Endothelial cell of umbilical vein (primary cell): ENCODE measurements around the gene SNRPA. TPM values are rescaled to one million over a fixed set of nuclear protein-coding genes. Genes with fewer than 3 reads are reported as not detected.

Experiments used
- BruUV-seq: library from RNA; stranded (reverse); fragments of 400-500 nt; replicated peaks from 2 replicates; lab custom pipeline; 2021; lab: Mats Ljungman, UMichigan
- CTCF ChIA-PET: fragments of 300-600, 350-600 bp; sonication (Branson Sonifier 250); formaldehyde crosslinking; loops from one replicate; lab custom pipeline; 2021; ENCODE audit warnings: antibody characterized with exemption, inconsistent platforms; lab: Charles Lee
- POLR2A ChIA-PET: fragments of 300-600, 350-600 bp; sonication (Branson Sonifier 250); formaldehyde crosslinking; loops from one replicate; lab custom pipeline; 2021; ENCODE audit warnings: antibody characterized with exemption, inconsistent platforms; lab: Charles Lee
- DNase-seq: peaks from one replicate; pipeline ENCODE4 v3.0.0-alpha.2; 2011; ENCODE audit warnings: low read depth, low spot score
- FAIRE-seq: peaks from 2 replicates; lab custom pipeline; 2011; peaks lifted over from hg19 to GRCh38; lab: Jason Lieb, UNC
- H2AFZ ChIP-seq: 2 replicates; pipeline ENCODE4 v1.6.0; 2012; ENCODE audit warnings: low read depth, low read length, control low read depth, inconsistent platforms
- H3K27ac ChIP-seq: 2 replicates; pipeline ENCODE4 v1.5.1; 2011; ENCODE audit warnings: low read depth, mild to moderate bottlenecking, control low read depth, low read length, moderate library complexity; ENCODE audit not compliant: insufficient read depth
- H3K27me3 ChIP-seq, 2 experiments: 2 replicates each; pipeline versions ENCODE4 v1.6.0 to v1.6.1; 2011; ENCODE audit warnings: low read length in 2 of 2, mixed read lengths in 1 of 2; ENCODE audit not compliant: control insufficient read depth in 2 of 2, insufficient read depth in 2 of 2
- H3K36me3 ChIP-seq, 2 experiments: 2 replicates in 1 of 2; 3 replicates in 1 of 2; pipeline ENCODE4 v1.5.1; 2011; ENCODE audit warnings: low read length in 2 of 2, mild to moderate bottlenecking in 1 of 2, moderate library complexity in 1 of 2; ENCODE audit not compliant: control insufficient read depth in 2 of 2, insufficient read depth in 2 of 2; ENCODE audit errors: extremely low read depth in 1 of 2
- H3K4me1 ChIP-seq: 3 replicates; pipeline ENCODE4 v1.5.1; 2011; ENCODE audit warnings: mild to moderate bottlenecking, low read length; ENCODE audit not compliant: control insufficient read depth, insufficient read depth; ENCODE audit errors: extremely low read depth
- H3K4me2 ChIP-seq: 2 replicates; pipeline ENCODE4 v1.6.1; 2011; ENCODE audit warnings: low read length, control low read depth, mixed read lengths; ENCODE audit not compliant: insufficient read depth
- H3K4me3 ChIP-seq, 3 experiments: fragments of 200-600 bp in 1 of 3; sonication (generic), shearing (Covaris generic) in 1 of 3; replicated peaks in 1 of 3; 2 replicates each; pipeline ENCODE4 v1.5.1; 2011 to 2016; ENCODE audit warnings: control low read depth in 3 of 3, low read length in 3 of 3, mild to moderate bottlenecking in 2 of 3, inconsistent platforms in 1 of 3, low read depth in 1 of 3, moderate library complexity in 1 of 3; ENCODE audit not compliant: insufficient read depth in 1 of 3
- H3K79me2 ChIP-seq: 2 replicates; pipeline ENCODE4 v1.6.0; 2012; ENCODE audit warnings: low read length, inconsistent platforms; ENCODE audit not compliant: control insufficient read depth, insufficient read depth
- H3K9ac ChIP-seq: replicated peaks from 2 replicates; pipeline ENCODE3; 2011; ENCODE audit warnings: low read length, control low read depth; ENCODE audit not compliant: insufficient read depth; ENCODE audit errors: extremely low read depth
- H3K9me1 ChIP-seq: replicated peaks from 3 replicates; pipeline ENCODE4 v1.6.0; 2011; ENCODE audit warnings: mild to moderate bottlenecking, low read length; ENCODE audit not compliant: control insufficient read depth, insufficient read depth; ENCODE audit errors: extremely low read depth
- H3K9me3 ChIP-seq: replicated peaks from 2 replicates; pipeline ENCODE4 v1.5.1; 2012; ENCODE audit warnings: low read length, inconsistent platforms; ENCODE audit not compliant: control insufficient read depth, insufficient read depth
- H4K20me1 ChIP-seq: replicated peaks from 2 replicates; pipeline ENCODE3; 2011; ENCODE audit warnings: mild to moderate bottlenecking, low read length; ENCODE audit not compliant: control insufficient read depth, insufficient read depth; ENCODE audit errors: extremely low read depth
- EZH2 ChIP-seq: IDR thresholded peaks from 2 replicates; pipeline ENCODE4 v1.6.1; 2012; ENCODE audit warnings: borderline replicate concordance, low read depth, mild to moderate bottlenecking, moderate library complexity, low read length, inconsistent platforms; ENCODE audit not compliant: severe bottlenecking
- FOS ChIP-seq: IDR thresholded peaks from 2 replicates; pipeline ENCODE4 v1.6.1; 2011; ENCODE audit warnings: mild to moderate bottlenecking, low read length, moderate library complexity, borderline replicate concordance; ENCODE audit not compliant: insufficient read depth
- GATA2 ChIP-seq: IDR thresholded peaks from 2 replicates; pipeline ENCODE4 v1.7.0; 2011; ENCODE audit warnings: low read depth, mild to moderate bottlenecking, moderate library complexity, mixed read lengths, low read length; ENCODE audit not compliant: insufficient read length, insufficient read depth
- JUN ChIP-seq: IDR thresholded peaks from 2 replicates; pipeline ENCODE4 v1.6.1; 2011; ENCODE audit warnings: borderline replicate concordance, low read depth; ENCODE audit not compliant: insufficient read length, insufficient read depth
- MYC ChIP-seq: IDR thresholded peaks from one replicate; pipeline ENCODE4 v1.6.1; 2011; ENCODE audit warnings: mild to moderate bottlenecking, low read depth, low read length
- POLR2A ChIP-seq: IDR thresholded peaks from 2 replicates; pipeline ENCODE4 v1.6.1; 2012; ENCODE audit warnings: low read depth, mild to moderate bottlenecking, control low read depth, low read length
- POLR2AphosphoS5 ChIP-seq: IDR thresholded peaks from 2 replicates; pipeline ENCODE4 v1.6.1; 2012; ENCODE audit warnings: low read depth, mild to moderate bottlenecking, control low read depth, low read length, moderate library complexity; ENCODE audit not compliant: insufficient read depth
- dilution Hi-C: fragments of 300-500 bp; cut with MboI; formaldehyde crosslinking; loops from one replicate; pipeline ENCODE4 v1.15.0; 2019; ENCODE audit warnings: low sequenced_read_pairs; ENCODE audit not compliant: extremely low pct_ligation_motif_present
- intact Hi-C: fragments of 100-400 bp; cut with micrococcal nuclease; formaldehyde crosslinking; loops from one replicate; pipeline ENCODE4 v1.10.0; 2022
- polyA plus RNA-seq, 4 experiments: library from polyadenylated mRNA; depleted of rRNA in 3 of 4; stranded (reverse) in 3 of 4; unstranded in 1 of 4; fragments of >200 nt; gene quantifications; 2 replicates each; pipeline versions ENCODE4 v1.2.1 to v1.2.3, GENCODE V29; 2011 to 2012; ENCODE audit warnings: missing spikeins in 1 of 4
- total RNA-seq: library from RNA; stranded (reverse); gene quantifications from 2 replicates; pipeline ENCODE4 v1.2.3, GENCODE V29; 2021
- TF ChIP-seq, protein P1 (sequence below), 2 donors: IDR thresholded peaks; 1 replicate in 1 of 2; 2 replicates in 1 of 2; pipeline ENCODE4 v1.5.1; 2011; ENCODE audit warnings: low read length in 2 of 2, mild to moderate bottlenecking in 2 of 2, moderate library complexity in 2 of 2, control low read depth in 1 of 2, inconsistent platforms in 1 of 2, low read depth in 1 of 2; ENCODE audit not compliant: insufficient read depth in 1 of 2; ENCODE audit errors: extremely low read depth in 1 of 2
- TF ChIP-seq, protein P2 (sequence below): IDR thresholded peaks from 2 replicates; pipeline ENCODE4 v1.6.1; 2011; ENCODE audit not compliant: insufficient read depth, insufficient read length

The SNRPA gene
- total and polyA plus RNA-seq, 2 donors (not counting 3 experiments of a cell fraction or from before 2014, with no cell fraction given), result 84.6 to 131 TPM

DNA sequence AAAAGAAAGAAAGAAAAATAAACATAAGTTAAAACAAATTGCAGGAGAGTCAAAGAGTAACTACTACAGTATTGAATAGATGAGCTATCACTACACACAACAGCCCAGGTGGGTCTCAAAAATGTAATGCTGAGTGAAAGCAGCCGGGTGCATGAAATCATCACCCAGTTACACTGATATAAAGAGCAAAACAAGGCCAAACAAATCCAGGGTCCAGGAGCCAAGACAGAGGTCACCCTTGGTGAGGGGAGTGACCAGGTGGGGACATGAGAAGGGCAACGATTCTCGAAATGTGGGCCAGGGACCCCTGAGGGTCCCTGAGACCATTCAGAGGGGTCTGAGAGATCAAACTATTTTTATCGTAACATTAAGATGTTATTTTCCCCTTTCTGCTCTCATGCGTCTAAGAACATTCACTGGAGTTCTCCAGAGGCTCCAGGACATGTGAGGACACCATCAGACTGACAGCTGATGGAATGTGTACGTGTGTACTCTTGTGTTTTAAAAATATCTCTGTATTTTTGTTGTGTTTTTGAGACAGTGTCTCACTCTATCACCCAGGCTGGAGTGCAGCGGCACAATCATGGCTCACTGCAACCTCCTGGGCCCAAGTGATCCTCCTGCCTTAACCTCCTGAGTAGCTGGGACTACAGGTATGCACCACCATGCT is 44.9 kb upstream of the SNRPA start:
- Histone ChIP-seq H3K4me2 (no peak overlapping the region), H3K36me3 (peaks cover 0 to 11% of the 10 kb centered on the region in 2 experiments), H3K4me3 (no peak overlapping the region), H2AFZ (no peak overlapping the region), H3K9me1 (no peaks in the 10 kb centered on the region), H3K9ac (no peak overlapping the region), H3K27ac (no peak overlapping the region), H3K9me3 (no peaks in the 10 kb centered on the region), H4K20me1 (no peaks in the 10 kb centered on the region), H3K79me2 (no peaks in the 10 kb centered on the region), H3K27me3 (no peaks in the 10 kb centered on the region), H3K4me1 (no peaks in the 10 kb centered on the region)
- POLR2A ChIA-PET, result no interaction called here
- FAIRE-seq (no peak), DNase-seq (no peak)
- intact Hi-C loops (no loop called here), dilution Hi-C loops (no loop called here)
- TF ChIP-seq, protein P1, sequence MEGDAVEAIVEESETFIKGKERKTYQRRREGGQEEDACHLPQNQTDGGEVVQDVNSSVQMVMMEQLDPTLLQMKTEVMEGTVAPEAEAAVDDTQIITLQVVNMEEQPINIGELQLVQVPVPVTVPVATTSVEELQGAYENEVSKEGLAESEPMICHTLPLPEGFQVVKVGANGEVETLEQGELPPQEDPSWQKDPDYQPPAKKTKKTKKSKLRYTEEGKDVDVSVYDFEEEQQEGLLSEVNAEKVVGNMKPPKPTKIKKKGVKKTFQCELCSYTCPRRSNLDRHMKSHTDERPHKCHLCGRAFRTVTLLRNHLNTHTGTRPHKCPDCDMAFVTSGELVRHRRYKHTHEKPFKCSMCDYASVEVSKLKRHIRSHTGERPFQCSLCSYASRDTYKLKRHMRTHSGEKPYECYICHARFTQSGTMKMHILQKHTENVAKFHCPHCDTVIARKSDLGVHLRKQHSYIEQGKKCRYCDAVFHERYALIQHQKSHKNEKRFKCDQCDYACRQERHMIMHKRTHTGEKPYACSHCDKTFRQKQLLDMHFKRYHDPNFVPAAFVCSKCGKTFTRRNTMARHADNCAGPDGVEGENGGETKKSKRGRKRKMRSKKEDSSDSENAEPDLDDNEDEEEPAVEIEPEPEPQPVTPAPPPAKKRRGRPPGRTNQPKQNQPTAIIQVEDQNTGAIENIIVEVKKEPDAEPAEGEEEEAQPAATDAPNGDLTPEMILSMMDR (IDR thresholded peaks at IDR 0.05; ENCODE audit: extremely low read depth in 1 of 2, insufficient read depth in 1 of 2, low read depth in 1 of 2, low read length in 2 of 2), result no peak
- no peak for TF ChIP-seq EZH2
- TF ChIP-seq POLR2A, result no peak
- TF ChIP-seq, protein P2, sequence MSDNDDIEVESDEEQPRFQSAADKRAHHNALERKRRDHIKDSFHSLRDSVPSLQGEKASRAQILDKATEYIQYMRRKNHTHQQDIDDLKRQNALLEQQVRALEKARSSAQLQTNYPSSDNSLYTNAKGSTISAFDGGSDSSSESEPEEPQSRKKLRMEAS, result no peak
- no peak for TF ChIP-seq POLR2AphosphoS5
- no peak for TF ChIP-seq FOS
- no peak for TF ChIP-seq MYC
- no peak for TF ChIP-seq GATA2
- TF ChIP-seq JUN, result no peak
- BruUV-seq, result no TSS peak
- CTCF ChIA-PET, result no interaction called here
